Adrenal gland (tissue), 5 donors: Measurements from ENCODE around the gene ZNF341.

Experiments used
- CTCF ChIP-seq, 6 experiments: fragments of 450-650 bp in 4 of 6; fragments of 200-600 bp in 2 of 6; sonication (generic) in 1 of 6; IDR thresholded peaks; 1 replicate in 5 of 6; 2 replicates in 1 of 6; pipeline versions ENCODE4 v1.5.1 to v1.8.0; 2016 to 2021; ENCODE audit warnings: antibody characterized with exemption in 6 of 6, mild to moderate bottlenecking in 2 of 6, moderate library complexity in 1 of 6
- POLR2A ChIP-seq, 2 donors: fragments of 450-650 bp; IDR thresholded peaks; one replicate each; pipeline ENCODE4 v1.6.1; 2017; ENCODE audit warnings: antibody characterized with exemption in 2 of 2, mild to moderate bottlenecking in 2 of 2, moderate library complexity in 1 of 2
- donor health status: DM: no; HTN: no; CAD: no.

- TF ChIP-seq CTCF (IDR thresholded peaks at IDR 0.05) = no peak
- no peak for TF ChIP-seq POLR2A (IDR thresholded peaks at IDR 0.05)
Observed at GRCh38 chr20:33757046-33757445, 25.2 kb downstream of the ZNF341 start.
